ENCODE data around the gene SGCG.

DNA sequence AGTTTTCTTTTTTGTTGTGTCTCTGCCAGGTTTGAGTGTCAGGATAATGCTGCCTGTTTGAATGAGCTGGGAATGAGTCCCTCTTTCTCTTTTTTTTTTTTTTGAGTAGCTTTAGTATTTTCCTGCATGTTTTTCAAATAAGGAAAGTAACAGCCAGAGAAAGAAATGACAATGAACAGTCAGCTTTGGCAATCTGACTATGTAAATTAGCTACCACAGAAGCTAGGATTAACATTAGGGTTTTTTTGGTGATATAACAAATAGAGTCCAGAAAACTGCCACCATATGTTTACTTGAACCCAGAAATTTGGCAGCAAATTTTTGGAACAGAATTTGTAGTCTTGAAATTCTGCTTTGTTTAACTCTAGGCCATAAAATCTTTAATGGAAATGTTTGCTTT, 50.5 kb downstream of the SGCG start:
- TF ChIP-seq, protein P1, sequence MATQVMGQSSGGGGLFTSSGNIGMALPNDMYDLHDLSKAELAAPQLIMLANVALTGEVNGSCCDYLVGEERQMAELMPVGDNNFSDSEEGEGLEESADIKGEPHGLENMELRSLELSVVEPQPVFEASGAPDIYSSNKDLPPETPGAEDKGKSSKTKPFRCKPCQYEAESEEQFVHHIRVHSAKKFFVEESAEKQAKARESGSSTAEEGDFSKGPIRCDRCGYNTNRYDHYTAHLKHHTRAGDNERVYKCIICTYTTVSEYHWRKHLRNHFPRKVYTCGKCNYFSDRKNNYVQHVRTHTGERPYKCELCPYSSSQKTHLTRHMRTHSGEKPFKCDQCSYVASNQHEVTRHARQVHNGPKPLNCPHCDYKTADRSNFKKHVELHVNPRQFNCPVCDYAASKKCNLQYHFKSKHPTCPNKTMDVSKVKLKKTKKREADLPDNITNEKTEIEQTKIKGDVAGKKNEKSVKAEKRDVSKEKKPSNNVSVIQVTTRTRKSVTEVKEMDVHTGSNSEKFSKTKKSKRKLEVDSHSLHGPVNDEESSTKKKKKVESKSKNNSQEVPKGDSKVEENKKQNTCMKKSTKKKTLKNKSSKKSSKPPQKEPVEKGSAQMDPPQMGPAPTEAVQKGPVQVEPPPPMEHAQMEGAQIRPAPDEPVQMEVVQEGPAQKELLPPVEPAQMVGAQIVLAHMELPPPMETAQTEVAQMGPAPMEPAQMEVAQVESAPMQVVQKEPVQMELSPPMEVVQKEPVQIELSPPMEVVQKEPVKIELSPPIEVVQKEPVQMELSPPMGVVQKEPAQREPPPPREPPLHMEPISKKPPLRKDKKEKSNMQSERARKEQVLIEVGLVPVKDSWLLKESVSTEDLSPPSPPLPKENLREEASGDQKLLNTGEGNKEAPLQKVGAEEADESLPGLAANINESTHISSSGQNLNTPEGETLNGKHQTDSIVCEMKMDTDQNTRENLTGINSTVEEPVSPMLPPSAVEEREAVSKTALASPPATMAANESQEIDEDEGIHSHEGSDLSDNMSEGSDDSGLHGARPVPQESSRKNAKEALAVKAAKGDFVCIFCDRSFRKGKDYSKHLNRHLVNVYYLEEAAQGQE (IDR thresholded peaks at IDR 0.05; ENCODE audit: insufficient read depth in 1 of 2, low read depth in 2 of 2, low read length in 2 of 2) = no peak
- TF ChIP-seq TAF1 (IDR thresholded peaks at IDR 0.05; ENCODE audit: borderline replicate concordance, insufficient read depth, low read length) = no peak
